GM12878 (cell line): ENCODE data around the gene INPP5D. TPM values are rescaled to one million over a fixed set of nuclear protein-coding genes. Genes with fewer than 3 reads are reported as not detected.

ENCODE experiments used
- ATAC-seq: fragments of 200-7000 bp; cut with Tn5 transposase; 3 replicates; pipeline ENCODE4 v1.9.1; 2020; ENCODE audit warnings: mild to moderate bottlenecking, moderate library complexity
- BruUV-seq: library from RNA; stranded (reverse); fragments of 400-500 nt; replicated peaks from 2 replicates; lab custom pipeline; 2021; lab: Mats Ljungman, UMichigan
- CTCF ChIA-PET: fragments of 300-600 bp; sonication (Branson Sonifier 250); formaldehyde crosslinking; extraction: SDS; loops from one replicate; lab custom pipeline; 2021; ENCODE audit warnings: inconsistent platforms; lab: Yijun Ruan, JAX
- POLR2A ChIA-PET: fragments of 350-600 bp; formaldehyde crosslinking; extraction: SDS; loops from one replicate; lab custom pipeline; 2021; ENCODE audit warnings: inconsistent platforms; lab: Charles Lee
- RAD21 ChIA-PET: fragments of 300-600 bp; sonication (Branson Sonifier 250); formaldehyde crosslinking; loops from one replicate; lab custom pipeline; 2023; ENCODE audit warnings: antibody characterized with exemption; ENCODE audit not compliant: unreplicated experiment; lab: Charles Lee
- SMC1A ChIA-PET: fragments of 300-600 bp; sonication (Branson Sonifier 250); formaldehyde crosslinking; loops from one replicate; lab custom pipeline; 2023; ENCODE audit not compliant: unreplicated experiment, uncharacterized antibody; lab: Charles Lee
- DNase-seq: peaks from one replicate; pipeline ENCODE4 v3.0.0-alpha.2; 2011; ENCODE audit warnings: low read depth, low spot score
- FAIRE-seq: peaks from 3 replicates; lab custom pipeline; 2011; peaks lifted over from hg19 to GRCh38; lab: Jason Lieb, UNC
- H2AFZ ChIP-seq: 2 replicates; pipeline ENCODE4 v1.6.0; 2011; ENCODE audit warnings: low read depth, low read length, control low read depth; ENCODE audit not compliant: control insufficient read depth
- H3K27ac ChIP-seq: 2 replicates; pipeline ENCODE4 v1.5.1; 2011; ENCODE audit warnings: control low read depth; ENCODE audit not compliant: control insufficient read depth, insufficient read depth
- H3K27me3 ChIP-seq, 2 experiments: replicated peaks in 1 of 2; 2 replicates each; pipeline versions ENCODE4 v1.6.0 to v1.6.1; 2011; ENCODE audit warnings: low read length in 1 of 2; ENCODE audit not compliant: control insufficient read depth in 2 of 2, insufficient read depth in 2 of 2
- H3K36me3 ChIP-seq, 2 experiments: 2 replicates each; pipeline ENCODE4 v1.5.1; 2011; ENCODE audit warnings: low read length in 1 of 2; ENCODE audit not compliant: control insufficient read depth in 2 of 2, insufficient read depth in 2 of 2
- H3K4me1 ChIP-seq: 2 replicates; pipeline ENCODE4 v1.6.1; 2011; ENCODE audit warnings: mild to moderate bottlenecking, low read length, moderate library complexity, mixed read lengths; ENCODE audit not compliant: control insufficient read depth, insufficient read depth
- H3K4me2 ChIP-seq: 2 replicates; pipeline ENCODE4 v1.6.0; 2011; ENCODE audit warnings: control low read depth; ENCODE audit not compliant: control insufficient read depth, insufficient read depth
- H3K4me3 ChIP-seq: fragments of 200-600 bp; sonication (generic); 2 replicates; pipeline ENCODE4 v1.5.1; 2016
- H3K79me2 ChIP-seq: 2 replicates; pipeline ENCODE4 v1.6.0; 2011; ENCODE audit warnings: low read length; ENCODE audit not compliant: control insufficient read depth, insufficient read depth
- H3K9ac ChIP-seq: 2 replicates; pipeline ENCODE4 v1.8.0; 2011; ENCODE audit warnings: low read length, control low read depth, mixed read lengths; ENCODE audit not compliant: control insufficient read depth, insufficient read depth
- H3K9me3 ChIP-seq: replicated peaks from 3 replicates; pipeline ENCODE4 v1.5.1; 2011; ENCODE audit warnings: mild to moderate bottlenecking, low read length; ENCODE audit not compliant: control insufficient read depth, insufficient read depth
- H4K20me1 ChIP-seq: 2 replicates; pipeline ENCODE4 v1.6.0; 2011; ENCODE audit not compliant: control insufficient read depth, insufficient read depth
- LARP7 ChIP-seq: fragments of 450-650 bp; IDR thresholded peaks from 2 replicates; pipeline ENCODE4 v1.6.1; 2017; ENCODE audit warnings: mild to moderate bottlenecking
- MTA3 ChIP-seq: IDR thresholded peaks from 2 replicates; pipeline ENCODE4 v1.6.1; 2012; ENCODE audit warnings: low read length, inconsistent platforms, borderline replicate concordance
- NRF1 ChIP-seq: conservative IDR thresholded peaks from 2 replicates; pipeline ENCODE4 v1.6.1; 2011; ENCODE audit warnings: mild to moderate bottlenecking, low read depth, low read length, improper control_type of control experiment
- PAX8 ChIP-seq: fragments of 450-650 bp; IDR thresholded peaks from 2 replicates; pipeline ENCODE4 v1.6.1; 2017; ENCODE audit warnings: mild to moderate bottlenecking, moderate library complexity
- STAT1 ChIP-seq: fragments of 450-650 bp; conservative IDR thresholded peaks from 2 replicates; pipeline ENCODE4 v1.6.1; 2014; ENCODE audit warnings: antibody characterized with exemption, mild to moderate bottlenecking
- ZNF274 ChIP-seq: IDR thresholded peaks from one replicate; pipeline ENCODE4 v1.8.0; 2011; ENCODE audit not compliant: insufficient read length, insufficient read depth
- WGBS: methylation state at CpG from one replicate; pipeline ENCODE4 v1.1.6; 2016; ENCODE audit warnings: low lambda C conversion rate; ENCODE audit not compliant: insufficient replicate concordance, insufficient coverage; ENCODE audit errors: missing lambda C conversion rate; 5-methylcytosine and 5-hydroxymethylcytosine counted together
- in situ Hi-C: fragments of 300-500 bp; cut with MboI; formaldehyde crosslinking; loops from 9 replicates; pipeline ENCODE4 v1.14.3; 2018; ENCODE audit warnings: mixed read lengths
- intact Hi-C: fragments of 100-400 bp; cut with micrococcal nuclease; formaldehyde crosslinking; loops from one replicate; pipeline ENCODE4 v1.14.2; 2022; ENCODE audit not compliant: unreplicated experiment
- polyA plus RNA-seq, 11 experiments: library from polyadenylated mRNA; depleted of rRNA in 4 of 11; unstranded in 6 of 11; stranded (reverse) in 5 of 11; fragments of >200 nt; fragmentation: Nextera tagmentation in 4 of 11; fragmentation: Illumina TruSeq in 1 of 11; extraction: Ambion mirVana in 4 of 11; extraction: Trizol in 1 of 11; gene quantifications; 1 replicate in 1 of 11; 2 replicates in 10 of 11; pipeline versions ENCODE4 v1.2.1 to v1.2.3, GENCODE V29; 2011 to 2016; ENCODE audit warnings: inconsistent platforms in 2 of 11, missing spikeins in 2 of 11, low read depth in 1 of 11
- total RNA-seq, 4 experiments: library from RNA; depleted of rRNA in 3 of 4; stranded (reverse); fragments of >200 nt in 3 of 4; fragmentation: Illumina TruSeq in 1 of 4; extraction: Trizol in 1 of 4; gene quantifications; 2 replicates each; pipeline versions ENCODE4 v1.2.1 to v1.2.3, GENCODE V29; 2013 to 2021
- TF ChIP-seq, protein P1 (sequence below): fragments of 450-650 bp; IDR thresholded peaks from 2 replicates; pipeline ENCODE4 v1.6.1; 2014; ENCODE audit warnings: mild to moderate bottlenecking
- TF ChIP-seq, protein P2 (sequence below): fragments of 450-650 bp; IDR thresholded peaks from 2 replicates; pipeline ENCODE4 v1.6.1; 2016; ENCODE audit warnings: mild to moderate bottlenecking

The INPP5D gene
- total and polyA plus RNA-seq, 10 of the 15 experiments (the other 5 are each of a cell fraction or from before 2014, with no cell fraction given) = 11.8 to 139 (median 88.8) TPM

DNA sequence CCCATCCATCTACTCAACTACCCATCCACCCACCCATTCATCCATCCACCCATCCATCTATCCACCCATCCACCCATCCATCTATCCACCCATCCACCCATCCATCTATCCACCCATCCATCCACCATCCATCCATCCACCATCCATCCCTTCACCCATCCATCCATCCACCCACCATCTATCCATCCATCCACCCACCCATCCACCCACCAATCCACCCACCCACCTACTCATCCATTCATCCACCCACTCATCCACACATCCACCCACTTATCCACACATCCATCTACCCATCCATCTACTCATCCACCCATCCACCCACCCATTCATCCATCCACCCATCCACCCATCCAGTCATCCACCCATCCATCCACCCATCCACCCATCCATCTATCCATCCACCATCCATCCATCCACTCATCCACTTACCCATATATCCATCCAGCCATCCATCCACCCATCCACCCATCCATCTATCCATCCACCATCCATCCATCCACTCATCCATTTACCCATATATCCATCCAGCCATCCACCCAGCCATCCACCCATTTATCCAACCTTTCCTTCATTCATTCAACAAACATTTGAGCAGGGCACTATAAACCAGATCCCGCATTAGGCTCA lies 45.0 kb upstream of the INPP5D start:
- H2AFZ ChIP-seq = no peak overlapping the region
- in situ Hi-C loops = no loop called here

More for the DNA sequence above, 45.0 kb upstream of the INPP5D start:
- ATAC-seq (no peak), DNase-seq (no peak), FAIRE-seq (no peak)
- SMC1A ChIA-PET = no interaction called here
- Histone ChIP-seq H3K4me3 (no peak overlapping the region), H3K9me3 (no peaks in the 10 kb centered on the region), H3K4me1 (no peaks in the 10 kb centered on the region; the same call in 1 of the 2 replicates), H3K27me3 (no peaks in the 10 kb centered on the region), H3K9ac (no peak overlapping the region), H4K20me1 (no peaks in the 10 kb centered on the region), H3K4me2 (no peak overlapping the region), H3K36me3 (no peaks in the 10 kb centered on the region), H3K27ac (no peak overlapping the region), H3K79me2 (no peaks in the 10 kb centered on the region)
- no TSS peak for BruUV-seq
- RAD21 ChIA-PET = no interaction called here
- WGBS = 74% methylated on average over 1 of the region's 1 CpG
- intact Hi-C loops = no loop called here
- TF ChIP-seq NRF1 (no peak), PAX8 (no peak), STAT1 (no peak), MTA3 (no peak), LARP7 (no peak), ZNF274 (no peak)
- TF ChIP-seq, protein P1, sequence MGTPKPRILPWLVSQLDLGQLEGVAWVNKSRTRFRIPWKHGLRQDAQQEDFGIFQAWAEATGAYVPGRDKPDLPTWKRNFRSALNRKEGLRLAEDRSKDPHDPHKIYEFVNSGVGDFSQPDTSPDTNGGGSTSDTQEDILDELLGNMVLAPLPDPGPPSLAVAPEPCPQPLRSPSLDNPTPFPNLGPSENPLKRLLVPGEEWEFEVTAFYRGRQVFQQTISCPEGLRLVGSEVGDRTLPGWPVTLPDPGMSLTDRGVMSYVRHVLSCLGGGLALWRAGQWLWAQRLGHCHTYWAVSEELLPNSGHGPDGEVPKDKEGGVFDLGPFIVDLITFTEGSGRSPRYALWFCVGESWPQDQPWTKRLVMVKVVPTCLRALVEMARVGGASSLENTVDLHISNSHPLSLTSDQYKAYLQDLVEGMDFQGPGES = no peak
- TF ChIP-seq, protein P2, sequence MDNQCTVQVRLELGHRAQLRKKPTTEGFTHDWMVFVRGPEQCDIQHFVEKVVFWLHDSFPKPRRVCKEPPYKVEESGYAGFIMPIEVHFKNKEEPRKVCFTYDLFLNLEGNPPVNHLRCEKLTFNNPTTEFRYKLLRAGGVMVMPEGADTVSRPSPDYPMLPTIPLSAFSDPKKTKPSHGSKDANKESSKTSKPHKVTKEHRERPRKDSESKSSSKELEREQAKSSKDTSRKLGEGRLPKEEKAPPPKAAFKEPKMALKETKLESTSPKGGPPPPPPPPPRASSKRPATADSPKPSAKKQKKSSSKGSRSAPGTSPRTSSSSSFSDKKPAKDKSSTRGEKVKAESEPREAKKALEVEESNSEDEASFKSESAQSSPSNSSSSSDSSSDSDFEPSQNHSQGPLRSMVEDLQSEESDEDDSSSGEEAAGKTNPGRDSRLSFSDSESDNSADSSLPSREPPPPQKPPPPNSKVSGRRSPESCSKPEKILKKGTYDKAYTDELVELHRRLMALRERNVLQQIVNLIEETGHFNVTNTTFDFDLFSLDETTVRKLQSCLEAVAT = no peak
- POLR2A ChIA-PET = no interaction called here
- CTCF ChIA-PET = no interaction called here
